HG03457 (cell line): ENCODE measurements around the gene PRR16.

Experiments
- ATAC-seq: cut with Tn5 transposase; IDR thresholded peaks from one replicate; pipeline ENCODE4 v1.9.1; 2021; ENCODE audit warnings: moderate number of reproducible peaks; ENCODE audit not compliant: unreplicated experiment

The PRR16 gene

DNA sequence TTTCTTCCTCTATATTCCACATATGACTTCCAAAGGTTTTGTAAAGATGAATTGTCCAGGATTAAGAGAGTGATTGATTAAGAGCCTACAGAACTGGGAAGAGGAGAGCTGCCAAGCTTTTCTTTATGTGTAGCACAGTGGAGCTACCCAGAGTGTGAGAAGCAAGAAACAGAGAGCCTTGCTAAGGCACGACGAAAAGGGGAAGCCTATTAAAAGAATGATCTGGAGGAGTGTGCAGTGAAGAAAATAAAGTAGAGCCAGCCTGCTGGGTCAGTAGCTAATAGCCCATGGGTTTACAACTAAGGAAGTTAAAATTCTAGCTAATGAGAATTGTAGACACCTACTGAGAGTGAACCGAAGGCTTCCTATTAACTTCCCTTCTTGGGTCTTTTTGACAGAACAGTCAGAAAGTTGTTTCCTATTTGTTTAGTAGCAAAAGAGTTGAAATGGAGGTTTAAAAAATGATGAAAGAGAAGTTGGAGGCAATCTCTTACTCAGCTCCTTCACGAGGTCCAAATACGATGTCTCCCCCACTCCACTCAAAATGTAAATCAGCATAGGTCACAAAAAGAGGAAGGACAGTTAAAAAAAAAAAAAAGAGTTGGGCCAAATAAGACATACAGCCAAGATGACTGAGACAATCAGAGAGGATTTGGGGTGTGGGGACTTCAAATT, 957 bp upstream of the PRR16 start:
- no peak for ATAC-seq

DNA sequence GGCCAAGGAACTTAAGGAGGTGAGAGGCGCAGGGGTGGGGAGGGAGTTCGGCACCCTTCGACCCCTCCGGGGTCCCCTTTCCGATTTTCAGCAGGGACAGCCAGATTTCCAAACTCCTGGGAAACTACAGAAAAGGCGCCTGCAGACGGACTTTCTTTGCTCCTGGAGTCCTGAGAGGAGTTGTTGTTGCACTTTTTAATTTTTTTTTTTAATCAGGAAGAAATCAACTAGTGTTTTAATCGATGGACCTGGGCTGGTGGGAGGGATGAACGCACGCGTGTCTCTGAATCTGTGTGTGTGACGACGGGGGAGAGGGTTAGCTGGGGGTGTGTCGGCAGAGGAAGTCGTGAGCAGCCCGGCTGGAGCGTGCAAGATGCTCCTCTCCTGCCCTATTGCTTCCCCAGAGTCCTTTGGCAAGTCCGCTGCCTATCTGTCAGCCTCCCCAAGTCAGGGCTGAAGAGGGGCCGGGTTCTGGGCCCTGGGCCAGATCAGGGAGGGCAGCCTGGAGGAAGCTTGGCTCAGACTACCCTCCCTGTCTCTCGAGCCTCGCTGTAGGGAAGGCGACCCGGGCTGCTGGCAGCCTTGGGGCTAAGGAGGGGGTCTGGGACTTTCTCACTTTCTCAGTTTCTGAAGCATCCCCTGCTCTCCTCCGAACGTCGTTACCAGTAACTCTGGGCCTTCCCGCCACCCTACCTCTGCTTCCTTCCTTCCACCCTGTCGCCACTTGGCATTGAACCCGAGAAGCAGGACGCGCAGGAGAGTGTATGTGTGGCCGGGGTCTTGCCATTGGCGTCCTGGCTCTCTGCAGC, 731 bp downstream of the PRR16 start:
- ATAC-seq: no peak

DNA sequence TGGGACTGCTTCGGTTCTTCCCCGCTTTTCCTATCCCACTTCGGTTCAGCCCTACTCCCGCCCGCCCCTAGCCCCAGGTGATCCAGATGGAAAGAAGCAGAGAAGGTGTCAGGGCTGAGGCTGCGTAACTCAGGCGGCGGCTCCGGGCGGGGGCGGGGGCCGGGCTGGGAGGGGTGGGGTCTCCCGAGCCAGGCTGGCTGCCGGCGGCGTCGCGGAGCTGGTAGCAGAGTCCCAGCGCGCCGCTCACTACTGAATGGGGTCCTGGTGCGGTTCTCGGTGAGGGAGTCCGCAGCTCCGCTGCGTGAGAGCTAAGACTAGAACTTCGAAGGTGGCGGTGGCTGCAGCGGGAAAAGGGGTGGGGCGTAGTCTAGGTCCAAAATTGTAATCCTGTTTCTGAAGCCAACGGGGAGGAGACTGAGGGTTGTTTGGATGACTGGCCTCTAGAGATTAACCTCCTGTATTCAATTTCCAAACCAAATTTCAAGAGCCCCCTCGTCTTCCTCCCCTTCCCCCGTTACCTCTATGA, 1.4 kb downstream of the PRR16 start:
- no peak for ATAC-seq

DNA sequence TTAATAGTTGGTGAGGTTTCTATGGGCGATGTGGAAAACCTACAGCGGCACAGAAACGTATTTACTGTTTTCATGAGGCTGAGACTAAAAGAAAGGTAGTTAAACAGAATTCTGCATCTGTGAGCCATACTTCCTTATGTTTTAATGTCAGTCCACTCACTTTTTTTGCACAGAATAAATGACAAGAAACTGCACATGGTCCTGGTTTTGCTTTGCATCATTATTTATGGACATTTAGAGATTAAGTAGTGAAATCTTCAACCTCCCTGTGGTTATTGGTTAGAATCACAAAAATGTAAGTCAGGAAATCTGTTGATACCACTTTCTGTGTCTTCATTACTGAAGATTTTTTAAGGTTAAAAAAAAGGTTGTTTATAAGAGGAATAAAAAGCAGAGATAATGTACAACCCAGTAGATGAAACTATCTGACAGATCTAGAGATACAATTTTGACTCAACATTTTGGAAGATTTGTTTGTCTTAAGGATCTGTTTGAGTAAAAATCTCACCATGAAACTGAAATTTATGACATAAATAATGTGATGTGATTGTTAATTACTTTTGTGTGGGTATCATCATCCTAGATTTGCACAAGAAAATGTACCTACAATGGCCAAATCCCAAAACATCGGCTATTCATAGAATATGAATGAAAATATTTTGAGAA, 2.4 kb downstream of the PRR16 start:
- no peak for ATAC-seq

GRCh38 chr5:120471971-120472370, 7.9 kb downstream of the PRR16 start:
- ATAC-seq: no peak

- ATAC-seq: no peak
Measured at GRCh38 chr5:120472911-120473310, 8.8 kb downstream of the PRR16 start.

DNA sequence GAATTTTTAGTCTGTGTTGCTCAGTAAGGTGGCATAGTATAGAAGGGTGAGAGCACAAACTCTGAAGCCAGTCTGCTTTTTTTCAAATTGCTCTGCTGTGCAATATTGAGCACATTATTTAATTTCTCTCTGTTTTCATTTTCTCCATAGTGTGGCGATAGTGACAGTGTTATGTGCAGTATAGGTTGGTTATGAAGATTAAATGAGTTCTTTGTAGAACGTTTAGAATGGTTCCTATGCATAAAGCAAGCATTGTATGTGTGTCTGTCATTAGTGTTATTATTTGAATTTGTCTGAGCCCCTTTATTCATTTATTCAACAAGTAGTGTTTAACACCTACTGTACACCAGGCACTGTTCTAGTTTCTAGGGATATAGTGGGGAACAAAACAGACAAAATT, 9.2 kb downstream of the PRR16 start:
- no peak for ATAC-seq

DNA sequence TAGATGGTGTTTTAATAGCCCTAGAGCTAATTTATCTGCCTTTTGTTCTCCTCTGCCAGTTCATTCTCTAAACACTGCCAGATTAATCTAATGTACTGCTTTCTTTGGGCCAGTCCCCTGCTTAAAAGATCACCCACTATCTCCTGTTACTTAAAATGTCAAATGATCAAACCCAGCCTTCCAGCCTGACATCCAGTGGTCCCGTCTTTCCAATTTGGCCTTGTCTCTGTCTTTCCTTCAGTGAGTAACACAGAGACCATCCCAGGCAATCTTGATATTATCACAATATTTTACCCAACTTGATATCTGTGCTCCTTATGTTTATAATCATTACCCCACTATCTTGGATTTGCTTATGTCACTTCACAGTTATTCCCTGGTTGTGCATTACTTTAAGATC, 12.0 kb downstream of the PRR16 start:
- ATAC-seq: no peak

GRCh38 chr5:120479066-120479465, 15.0 kb downstream of the PRR16 start:
- ATAC-seq: no peak

DNA sequence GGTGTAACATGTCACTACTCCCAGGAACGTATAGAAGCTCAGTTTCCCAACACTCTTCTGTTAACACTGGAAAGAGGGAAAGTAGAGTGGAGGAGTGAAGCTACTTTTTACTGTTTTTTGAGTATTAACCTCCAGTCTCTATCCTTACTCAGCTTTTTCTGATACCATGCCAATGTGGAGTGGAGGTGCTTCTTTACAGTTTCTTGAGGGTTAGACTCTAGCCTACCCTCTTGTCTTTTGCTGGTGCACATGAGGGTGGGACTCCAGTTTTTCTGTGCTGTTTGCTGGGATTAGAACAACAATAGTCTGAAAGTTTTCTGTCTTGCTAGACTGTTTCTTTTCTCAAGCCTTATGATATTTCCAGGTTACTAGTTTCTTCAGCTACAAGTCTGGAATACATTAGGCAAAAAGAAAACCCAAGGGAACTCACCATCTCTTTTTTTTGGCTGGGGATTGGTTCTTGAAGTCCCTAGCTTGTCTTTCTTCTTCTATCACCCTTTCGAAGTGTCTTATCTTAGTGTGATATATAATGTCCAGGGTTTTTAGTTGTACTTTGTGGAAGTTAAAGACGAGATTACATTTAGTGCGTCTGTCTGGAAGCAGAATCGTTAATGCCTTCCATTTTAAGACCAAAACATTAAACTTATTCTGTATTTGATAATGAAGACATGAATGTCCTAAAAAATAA, 35.9 kb downstream of the PRR16 start:
- no peak for ATAC-seq

GRCh38 chr5:120502531-120502930, 38.4 kb downstream of the PRR16 start:
- ATAC-seq: no peak

GRCh38 chr5:120503341-120503740, 39.2 kb downstream of the PRR16 start:
- ATAC-seq: no peak

- ATAC-seq: no peak
Measured at GRCh38 chr5:120504057-120504456, 40.0 kb downstream of the PRR16 start.

DNA sequence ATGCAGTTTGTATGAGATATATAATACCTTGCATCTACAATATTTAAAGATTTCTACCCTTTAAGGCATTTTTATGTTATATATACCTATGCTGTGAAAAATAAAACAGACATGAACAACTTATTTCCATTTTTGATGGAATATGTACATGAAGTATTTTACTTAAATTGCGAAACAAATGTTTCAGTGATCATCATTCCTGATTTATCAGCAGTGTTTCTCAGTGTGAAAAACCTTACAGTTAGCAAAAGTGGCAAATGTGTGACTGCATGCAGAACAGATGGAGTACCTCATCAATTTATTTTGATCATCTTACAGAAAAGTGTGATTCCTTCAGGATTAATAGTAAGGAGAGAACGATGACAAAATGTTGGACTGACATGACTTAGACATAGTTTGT, 43.1 kb downstream of the PRR16 start:
- ATAC-seq: no peak

GRCh38 chr5:120507800-120508463, 43.8 kb downstream of the PRR16 start:
- ATAC-seq: no peak

DNA sequence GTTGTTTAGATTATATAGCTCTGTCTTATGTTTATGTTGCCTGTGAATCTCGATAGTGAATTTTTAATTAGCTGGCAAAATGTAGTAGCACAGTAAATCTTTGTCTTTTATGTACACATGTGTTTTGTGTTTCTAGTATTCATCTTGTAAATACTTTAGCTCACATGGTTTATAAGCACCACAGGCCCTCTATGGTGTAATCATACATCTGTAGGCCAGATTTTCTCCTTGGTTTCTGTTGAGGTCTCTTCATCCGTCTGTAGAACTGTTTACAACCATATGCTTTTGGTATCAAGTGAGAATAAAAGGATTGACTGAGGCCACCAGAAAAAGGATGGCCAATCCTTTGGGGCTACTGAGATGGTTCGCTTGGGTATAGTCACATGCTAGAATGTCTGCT, 45.0 kb downstream of the PRR16 start:
- no peak for ATAC-seq

DNA sequence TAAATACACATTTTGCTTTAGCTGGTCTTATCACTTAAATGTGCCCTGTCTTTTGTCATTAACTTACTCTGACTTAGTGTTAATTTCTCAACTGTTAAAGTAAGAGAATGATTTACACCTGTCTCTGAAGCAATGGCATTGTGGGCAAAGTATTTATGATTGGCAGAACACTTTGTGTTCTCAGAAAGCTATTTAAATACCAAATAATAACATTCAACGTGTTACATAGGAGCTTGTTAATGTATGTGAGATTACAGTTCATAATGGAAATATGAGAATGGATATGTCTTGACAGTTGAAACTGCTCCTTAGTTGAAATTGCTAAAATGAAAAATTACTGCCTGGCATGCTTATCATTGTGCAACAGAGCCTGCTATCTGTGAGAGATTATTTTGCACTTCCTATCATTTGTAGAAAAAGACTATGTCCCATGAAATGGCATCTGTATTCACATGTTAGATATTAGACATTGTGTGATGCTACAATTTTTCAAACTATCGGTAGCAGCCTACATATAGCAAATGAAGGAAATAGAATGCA, 46.1 kb downstream of the PRR16 start:
- no peak for ATAC-seq

DNA sequence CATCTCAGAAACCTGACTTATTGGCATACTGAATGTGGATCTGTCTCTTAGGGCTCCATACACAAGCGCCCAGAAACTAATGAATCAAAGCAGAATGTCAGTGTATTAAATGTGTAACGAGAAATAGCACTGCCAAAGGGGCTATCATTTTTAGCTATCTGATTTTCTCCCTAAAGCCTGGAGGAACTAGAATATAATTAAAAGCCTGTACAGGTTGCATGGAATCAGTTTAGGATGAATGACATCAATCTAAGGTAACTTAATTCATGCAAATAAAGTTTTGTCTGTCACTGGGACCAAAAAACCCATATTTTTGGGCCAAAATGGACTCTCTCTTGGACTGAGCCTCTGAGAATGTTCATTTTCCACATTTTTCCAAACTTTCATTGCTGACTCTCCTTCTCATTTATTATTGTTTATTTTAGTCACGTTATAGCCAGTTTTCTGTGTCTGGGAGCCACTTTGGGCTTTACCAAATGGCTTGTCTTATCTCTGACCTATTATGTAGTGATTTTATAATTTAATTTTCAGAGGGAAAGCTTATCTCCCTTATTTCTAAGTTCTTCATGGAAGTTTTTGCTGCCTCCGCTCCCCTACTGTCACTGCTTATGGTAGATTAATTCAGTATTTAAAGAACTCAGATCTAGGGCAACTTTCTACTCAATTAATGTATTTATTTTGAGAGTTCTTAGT, 47.0 kb downstream of the PRR16 start:
- no peak for ATAC-seq

GRCh38 chr5:120512068-120512467, 48.0 kb downstream of the PRR16 start:
- ATAC-seq: no peak
